ENCODE results near the gene FLOT1.
A peak's percentile ranks its signal among the peaks of the same experiment; 100 is the strongest.

The FLOT1 gene

GRCh38 chr6:30742316-30743098 is at the start of gene FLOT1:
Gene FLOT1, minus strand, starts transcription at chr6:30742687. Its CDS starts 498 bp downstream, at chr6:30742189.
- peak; percentile 98 for DNase-seq (ENCODE audit: low read depth)

- no peak for DNase-seq (ENCODE audit: low read depth)
Observed at GRCh38 chr6:30790724-30791383, 48.4 kb upstream of the FLOT1 start.

- DNase-seq (ENCODE audit: low read depth), result no peak
Observed at GRCh38 chr6:30789606-30790005, 47.1 kb upstream of the FLOT1 start.

GRCh38 chr6:30787954-30788353 is 45.5 kb upstream of the FLOT1 start:
- DNase-seq (ENCODE audit: low read depth), result peak; percentile 67

- peak; percentile 77 for DNase-seq (ENCODE audit: low read depth)
Observed at GRCh38 chr6:30782425-30783014, 40.0 kb upstream of the FLOT1 start.

GRCh38 chr6:30781743-30782424 is 39.4 kb upstream of the FLOT1 start:
- peak; percentile 100 for DNase-seq (ENCODE audit: low read depth)

- no peak for DNase-seq (ENCODE audit: low read depth)
Observed at GRCh38 chr6:30781395-30781742, 38.9 kb upstream of the FLOT1 start.

- no peak for DNase-seq (ENCODE audit: low read depth)
Observed at GRCh38 chr6:30780642-30780920, 38.1 kb upstream of the FLOT1 start.

- DNase-seq (ENCODE audit: low read depth), result no peak
Observed at GRCh38 chr6:30779850-30780641, 37.6 kb upstream of the FLOT1 start.

GRCh38 chr6:30778001-30778635 is 35.6 kb upstream of the FLOT1 start:
- DNase-seq (ENCODE audit: low read depth), result no peak

- no peak for DNase-seq (ENCODE audit: low read depth)
Observed at GRCh38 chr6:30777155-30777485, 34.6 kb upstream of the FLOT1 start.

GRCh38 chr6:30776390-30777154 is 34.1 kb upstream of the FLOT1 start:
- no peak for DNase-seq (ENCODE audit: low read depth)

GRCh38 chr6:30775104-30775503 is 32.6 kb upstream of the FLOT1 start:
- no peak for DNase-seq (ENCODE audit: low read depth)

- DNase-seq (ENCODE audit: low read depth), result no peak
Observed at GRCh38 chr6:30774701-30775100, 32.2 kb upstream of the FLOT1 start.

- no peak for DNase-seq (ENCODE audit: low read depth)
Observed at GRCh38 chr6:30770592-30770991, 28.1 kb upstream of the FLOT1 start.

GRCh38 chr6:30769853-30770524 is 27.5 kb upstream of the FLOT1 start:
- peak; percentile 58 for DNase-seq (ENCODE audit: low read depth)

GRCh38 chr6:30769088-30769852 is 26.8 kb upstream of the FLOT1 start:
- peak; percentile 99 for DNase-seq (ENCODE audit: low read depth)

GRCh38 chr6:30768634-30769087 is 26.2 kb upstream of the FLOT1 start:
- no peak for DNase-seq (ENCODE audit: low read depth)

- DNase-seq (ENCODE audit: low read depth), result no peak
Observed at GRCh38 chr6:30767944-30768301, 25.4 kb upstream of the FLOT1 start.
